ENCODE results near the gene TAGLN. TPM values are rescaled to one million over a fixed set of nuclear protein-coding genes. Genes with fewer than 3 reads are reported as not detected.
"Not testable (repeated sequence)": the region's sequence is repeated elsewhere in the genome, so short reads cannot be mapped to it uniquely, and the experiment has no call there.

Gene TAGLN
- total and polyA plus RNA-seq, 8 donors: 575 to 3,801 (median 2,089) TPM

DNA sequence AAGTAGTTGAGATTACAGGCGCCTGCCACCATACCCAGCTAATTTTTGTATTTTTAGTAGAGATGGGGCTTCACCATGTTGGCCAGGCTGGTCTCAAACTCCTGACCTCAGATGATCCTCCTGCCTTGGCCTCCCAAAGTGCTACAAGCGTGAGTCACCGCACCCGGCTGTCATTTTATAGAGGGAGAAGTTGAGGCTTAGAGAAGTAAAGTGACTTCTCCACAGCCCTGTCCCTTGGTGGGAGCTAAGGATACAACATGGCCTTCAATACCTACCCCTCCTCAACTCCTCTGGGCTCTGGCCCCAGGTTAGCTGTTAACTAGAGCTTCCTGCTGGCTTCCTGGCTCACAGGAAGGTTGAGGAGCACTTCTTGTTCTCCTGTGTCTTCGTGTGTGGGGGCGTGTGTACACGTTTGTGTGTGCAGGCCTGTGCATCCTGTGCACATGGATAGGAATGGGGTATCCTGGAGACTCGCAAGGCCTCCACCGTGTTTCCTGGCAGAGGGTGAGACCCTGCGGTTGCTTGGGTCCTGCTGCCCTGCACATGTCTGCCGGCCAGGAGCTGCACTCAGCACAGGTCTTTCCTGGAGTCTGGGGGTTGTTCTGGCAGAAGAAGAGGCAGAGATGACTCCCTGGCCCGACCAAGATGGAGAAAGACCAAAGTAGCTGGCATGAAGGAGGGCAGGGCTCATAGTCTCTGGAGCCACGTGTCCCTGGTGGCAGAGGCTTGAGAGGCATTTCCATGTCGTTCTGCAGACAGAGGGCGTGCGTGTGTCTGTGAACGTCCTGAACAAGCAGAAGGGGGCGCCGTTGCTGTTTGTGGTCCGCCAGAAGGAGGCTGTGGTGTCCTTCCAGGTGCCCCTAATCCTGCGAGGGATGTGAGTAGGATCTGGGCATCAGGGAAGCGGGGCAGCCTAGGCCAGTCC lies 18.2 kb upstream of the TAGLN start:
- H3K4me3 ChIP-seq: peak overlapping the region; percentile 75 to 93 (median 86)
- intact Hi-C loops (cut with DNase I; ENCODE audit: low total_unique reads): no loop called here
- peak overlapping the region; percentile 42 to 99 (median 98) for H3K27ac ChIP-seq
- peaks cover 13 to 39% (median 29%) of the 10 kb centered on the region in 4 donors for H3K36me3 ChIP-seq
- no peaks in the 10 kb centered on the region for H3K27me3 ChIP-seq
- TF ChIP-seq EP300 (IDR thresholded peaks at IDR 0.05) (no peak), POLR2A (IDR thresholded peaks at IDR 0.05) (no peak), POLR2AphosphoS5 (IDR thresholded peaks at IDR 0.05) (peak in 2 of 3 donors; percentile 39 to 78)
- TF ChIP-seq, protein P1, sequence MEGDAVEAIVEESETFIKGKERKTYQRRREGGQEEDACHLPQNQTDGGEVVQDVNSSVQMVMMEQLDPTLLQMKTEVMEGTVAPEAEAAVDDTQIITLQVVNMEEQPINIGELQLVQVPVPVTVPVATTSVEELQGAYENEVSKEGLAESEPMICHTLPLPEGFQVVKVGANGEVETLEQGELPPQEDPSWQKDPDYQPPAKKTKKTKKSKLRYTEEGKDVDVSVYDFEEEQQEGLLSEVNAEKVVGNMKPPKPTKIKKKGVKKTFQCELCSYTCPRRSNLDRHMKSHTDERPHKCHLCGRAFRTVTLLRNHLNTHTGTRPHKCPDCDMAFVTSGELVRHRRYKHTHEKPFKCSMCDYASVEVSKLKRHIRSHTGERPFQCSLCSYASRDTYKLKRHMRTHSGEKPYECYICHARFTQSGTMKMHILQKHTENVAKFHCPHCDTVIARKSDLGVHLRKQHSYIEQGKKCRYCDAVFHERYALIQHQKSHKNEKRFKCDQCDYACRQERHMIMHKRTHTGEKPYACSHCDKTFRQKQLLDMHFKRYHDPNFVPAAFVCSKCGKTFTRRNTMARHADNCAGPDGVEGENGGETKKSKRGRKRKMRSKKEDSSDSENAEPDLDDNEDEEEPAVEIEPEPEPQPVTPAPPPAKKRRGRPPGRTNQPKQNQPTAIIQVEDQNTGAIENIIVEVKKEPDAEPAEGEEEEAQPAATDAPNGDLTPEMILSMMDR (IDR thresholded peaks at IDR 0.05): peak in 5 of 7 experiments; percentile 45 to 91 (median 70)
- peaks cover 66 to 89% (median 82%) of the 10 kb centered on the region in 4 donors for H3K4me1 ChIP-seq
- 29 to 41% (median 32%) methylated on average over 17 to 22 of the region's 22 CpGs for WGBS, 5 donors
- DNase-seq: peak; percentile 87 to 93
- H3K9me3 ChIP-seq: no peaks in the 10 kb centered on the region

DNA sequence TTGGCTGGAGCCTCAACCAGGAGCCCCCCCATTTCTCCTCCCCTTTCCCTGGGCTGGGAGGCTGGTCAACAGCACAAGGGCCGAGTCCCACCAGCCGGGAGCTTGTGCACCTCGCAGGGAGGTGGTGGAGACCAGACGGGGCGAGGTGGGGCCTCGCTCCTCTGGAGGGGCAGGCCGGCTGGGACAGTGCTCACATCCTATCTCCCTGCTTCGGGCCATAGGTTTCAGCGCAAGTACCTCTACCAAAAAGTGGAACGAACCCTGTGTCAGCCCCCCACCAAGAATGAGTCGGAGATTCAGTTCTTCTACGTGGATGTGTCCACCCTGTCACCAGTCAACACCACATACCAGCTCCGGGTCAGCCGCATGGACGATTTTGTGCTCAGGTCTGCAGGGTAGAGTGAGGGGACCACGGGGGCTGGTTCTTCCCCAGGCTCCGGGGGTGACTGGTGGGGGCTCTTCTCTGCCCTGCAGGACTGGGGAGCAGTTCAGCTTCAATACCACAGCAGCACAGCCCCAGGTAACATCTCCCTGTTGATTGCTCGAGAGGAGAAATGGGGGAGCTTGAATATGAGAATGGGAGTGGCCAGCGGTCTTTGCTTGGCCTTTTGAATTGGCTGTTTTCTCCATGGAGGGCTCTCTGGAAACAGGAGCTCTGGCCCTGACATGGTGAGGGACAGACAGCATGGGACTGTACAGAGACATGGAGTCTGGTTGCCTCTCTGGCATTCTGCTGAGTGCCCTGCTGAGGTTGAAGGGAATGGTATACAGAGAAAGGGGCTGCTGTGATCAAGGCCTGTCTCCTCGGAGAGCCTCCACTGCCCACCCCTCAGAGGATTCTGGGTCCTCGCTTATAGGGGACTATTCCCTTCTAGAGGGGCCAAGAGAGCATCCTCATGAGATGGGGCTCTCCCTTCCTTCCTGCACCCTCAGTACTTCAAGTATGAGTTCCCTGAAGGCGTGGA lies 17.3 kb upstream of the TAGLN start:
- intact Hi-C loops (cut with DNase I; ENCODE audit: low total_unique reads): no loop called here
- peak in 1 of 2 donors; percentile 14 for DNase-seq
- Histone ChIP-seq H3K4me1 (peaks cover 66 to 89% (median 82%) of the 10 kb centered on the region in 4 donors), H3K9me3 (no peaks in the 10 kb centered on the region), H3K27me3 (no peaks in the 10 kb centered on the region), H3K4me3 (peak overlapping the region in 3 of 4 donors; percentile 4 to 75 (median 15)), H3K27ac (peak overlapping the region; percentile 42 to 99 (median 96)), H3K36me3 (peaks cover 21 to 48% (median 36%) of the 10 kb centered on the region in 4 donors)
- WGBS, 5 donors: 65 to 88% (median 71%) methylated on average over 19 to 22 of the region's 22 CpGs
- TF ChIP-seq POLR2A (IDR thresholded peaks at IDR 0.05) (no peak), EP300 (IDR thresholded peaks at IDR 0.05) (no peak), POLR2AphosphoS5 (IDR thresholded peaks at IDR 0.05) (no peak)
- TF ChIP-seq, protein P1 (IDR thresholded peaks at IDR 0.05): no peak

DNA sequence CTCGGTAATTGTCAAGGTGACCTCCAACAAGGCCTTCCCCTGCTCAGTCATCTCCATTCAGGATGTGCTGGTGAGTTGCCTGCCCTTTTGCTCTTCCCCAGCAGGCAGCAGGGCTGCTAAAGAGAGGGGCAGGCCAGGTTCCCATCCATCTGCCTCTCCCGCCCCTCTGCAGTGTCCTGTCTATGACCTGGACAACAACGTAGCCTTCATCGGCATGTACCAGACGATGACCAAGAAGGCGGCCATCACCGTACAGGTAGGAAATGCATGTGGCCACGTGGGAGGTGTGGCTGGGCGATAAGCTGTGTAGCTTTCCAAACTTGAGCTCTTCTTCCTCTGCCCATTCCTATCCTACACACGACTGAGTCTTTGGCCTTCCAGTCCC lies 16.6 kb upstream of the TAGLN start:
- H3K4me3 ChIP-seq: no peak overlapping the region
- WGBS, 5 donors: 68 to 87% (median 76%) methylated on average over 10 of the region's 10 CpGs
- peaks cover 67 to 89% (median 81%) of the 10 kb centered on the region in 4 donors for H3K4me1 ChIP-seq
- peak overlapping the region; percentile 42 to 99 (median 75) for H3K27ac ChIP-seq
- DNase-seq: peak; percentile 2 to 24
- no peaks in the 10 kb centered on the region for H3K9me3 ChIP-seq
- H3K27me3 ChIP-seq: no peaks in the 10 kb centered on the region
- peaks cover 25 to 55% (median 42%) of the 10 kb centered on the region in 4 donors for H3K36me3 ChIP-seq
- TF ChIP-seq, protein P1 (IDR thresholded peaks at IDR 0.05): no peak
- TF ChIP-seq POLR2A (IDR thresholded peaks at IDR 0.05) (no peak), POLR2AphosphoS5 (IDR thresholded peaks at IDR 0.05) (no peak), EP300 (IDR thresholded peaks at IDR 0.05) (no peak)
- intact Hi-C loops (cut with DNase I; ENCODE audit: low total_unique reads): no loop called here

DNA sequence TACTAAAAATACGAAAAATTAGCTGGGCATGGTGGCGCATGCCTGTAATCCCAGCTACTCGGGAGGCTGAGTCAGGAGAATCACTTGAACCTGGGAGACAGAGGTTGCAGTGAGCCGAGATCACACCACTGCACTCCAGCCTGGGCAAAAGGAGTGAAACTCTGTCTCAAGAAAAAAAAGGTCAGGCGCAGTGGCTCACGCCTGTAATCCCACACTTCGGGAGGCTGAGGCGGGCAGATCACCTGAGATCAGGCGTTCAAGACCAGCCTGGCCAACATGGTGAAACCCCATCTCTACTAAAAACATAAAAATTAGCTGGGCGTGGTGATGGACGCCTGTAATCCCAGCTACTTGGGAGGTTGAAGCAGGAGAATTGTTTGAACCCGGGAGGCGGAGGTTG lies 16.0 kb upstream of the TAGLN start:
- intact Hi-C loops (cut with DNase I; ENCODE audit: low total_unique reads): not testable (repeated sequence)

More for the DNA sequence above, 16.0 kb upstream of the TAGLN start:
- H3K9me3 ChIP-seq, H3K4me3 ChIP-seq, H3K27me3 ChIP-seq: not testable (repeated sequence)
- peaks cover 64 to 89% (median 81%) of the 10 kb centered on the region in 4 donors for H3K4me1 ChIP-seq
- peak in 1 of 2 donors; percentile 19 for DNase-seq
- peaks cover 32 to 61% (median 48%) of the 10 kb centered on the region in 4 donors for H3K36me3 ChIP-seq
- H3K27ac ChIP-seq: peak overlapping the region; percentile 42 to 99 (median 75)
- WGBS, 5 donors: 79 to 95% (median 83%) methylated on average over 13 of the region's 13 CpGs
